Endothelial cell of umbilical vein (primary cell): ENCODE measurements around the gene FMO2. TPM values are rescaled to one million over a fixed set of nuclear protein-coding genes. Genes with fewer than 3 reads are reported as not detected.

ENCODE experiments used
- BruUV-seq: library from RNA; stranded (reverse); fragments of 400-500 nt; replicated peaks from 2 replicates; lab custom pipeline; 2021; lab: Mats Ljungman, UMichigan
- CTCF ChIA-PET: fragments of 300-600, 350-600 bp; sonication (Branson Sonifier 250); formaldehyde crosslinking; loops from one replicate; lab custom pipeline; 2021; ENCODE audit warnings: antibody characterized with exemption, inconsistent platforms; lab: Charles Lee
- POLR2A ChIA-PET: fragments of 300-600, 350-600 bp; sonication (Branson Sonifier 250); formaldehyde crosslinking; loops from one replicate; lab custom pipeline; 2021; ENCODE audit warnings: antibody characterized with exemption, inconsistent platforms; lab: Charles Lee
- DNase-seq: peaks from one replicate; pipeline ENCODE4 v3.0.0-alpha.2; 2011; ENCODE audit warnings: low read depth, low spot score
- FAIRE-seq: peaks from 2 replicates; lab custom pipeline; 2011; peaks lifted over from hg19 to GRCh38; lab: Jason Lieb, UNC
- H2AFZ ChIP-seq: 2 replicates; pipeline ENCODE4 v1.6.0; 2012; ENCODE audit warnings: low read depth, low read length, control low read depth, inconsistent platforms
- H3K27ac ChIP-seq: 2 replicates; pipeline ENCODE4 v1.5.1; 2011; ENCODE audit warnings: low read depth, mild to moderate bottlenecking, control low read depth, low read length, moderate library complexity; ENCODE audit not compliant: insufficient read depth
- H3K27me3 ChIP-seq, 2 experiments: 2 replicates each; pipeline versions ENCODE4 v1.6.0 to v1.6.1; 2011; ENCODE audit warnings: low read length in 2 of 2, mixed read lengths in 1 of 2; ENCODE audit not compliant: control insufficient read depth in 2 of 2, insufficient read depth in 2 of 2
- H3K36me3 ChIP-seq, 2 experiments: 2 replicates in 1 of 2; 3 replicates in 1 of 2; pipeline ENCODE4 v1.5.1; 2011; ENCODE audit warnings: low read length in 2 of 2, mild to moderate bottlenecking in 1 of 2, moderate library complexity in 1 of 2; ENCODE audit not compliant: control insufficient read depth in 2 of 2, insufficient read depth in 2 of 2; ENCODE audit errors: extremely low read depth in 1 of 2
- H3K4me1 ChIP-seq: 3 replicates; pipeline ENCODE4 v1.5.1; 2011; ENCODE audit warnings: mild to moderate bottlenecking, low read length; ENCODE audit not compliant: control insufficient read depth, insufficient read depth; ENCODE audit errors: extremely low read depth
- H3K4me2 ChIP-seq: 2 replicates; pipeline ENCODE4 v1.6.1; 2011; ENCODE audit warnings: low read length, control low read depth, mixed read lengths; ENCODE audit not compliant: insufficient read depth
- H3K4me3 ChIP-seq, 3 experiments: fragments of 200-600 bp in 1 of 3; sonication (generic), shearing (Covaris generic) in 1 of 3; replicated peaks in 1 of 3; 2 replicates each; pipeline ENCODE4 v1.5.1; 2011 to 2016; ENCODE audit warnings: control low read depth in 3 of 3, low read length in 3 of 3, mild to moderate bottlenecking in 2 of 3, inconsistent platforms in 1 of 3, low read depth in 1 of 3, moderate library complexity in 1 of 3; ENCODE audit not compliant: insufficient read depth in 1 of 3
- H3K79me2 ChIP-seq: 2 replicates; pipeline ENCODE4 v1.6.0; 2012; ENCODE audit warnings: low read length, inconsistent platforms; ENCODE audit not compliant: control insufficient read depth, insufficient read depth
- H3K9ac ChIP-seq: replicated peaks from 2 replicates; pipeline ENCODE3; 2011; ENCODE audit warnings: low read length, control low read depth; ENCODE audit not compliant: insufficient read depth; ENCODE audit errors: extremely low read depth
- H3K9me1 ChIP-seq: replicated peaks from 3 replicates; pipeline ENCODE4 v1.6.0; 2011; ENCODE audit warnings: mild to moderate bottlenecking, low read length; ENCODE audit not compliant: control insufficient read depth, insufficient read depth; ENCODE audit errors: extremely low read depth
- H3K9me3 ChIP-seq: replicated peaks from 2 replicates; pipeline ENCODE4 v1.5.1; 2012; ENCODE audit warnings: low read length, inconsistent platforms; ENCODE audit not compliant: control insufficient read depth, insufficient read depth
- H4K20me1 ChIP-seq: replicated peaks from 2 replicates; pipeline ENCODE3; 2011; ENCODE audit warnings: mild to moderate bottlenecking, low read length; ENCODE audit not compliant: control insufficient read depth, insufficient read depth; ENCODE audit errors: extremely low read depth
- CTCF ChIP-seq, 2 donors: IDR thresholded peaks; 1 replicate in 1 of 2; 2 replicates in 1 of 2; pipeline ENCODE4 v1.5.1; 2011; ENCODE audit warnings: low read length in 2 of 2, mild to moderate bottlenecking in 2 of 2, moderate library complexity in 2 of 2, control low read depth in 1 of 2, inconsistent platforms in 1 of 2, low read depth in 1 of 2; ENCODE audit not compliant: insufficient read depth in 1 of 2; ENCODE audit errors: extremely low read depth in 1 of 2
- EZH2 ChIP-seq: IDR thresholded peaks from 2 replicates; pipeline ENCODE4 v1.6.1; 2012; ENCODE audit warnings: borderline replicate concordance, low read depth, mild to moderate bottlenecking, moderate library complexity, low read length, inconsistent platforms; ENCODE audit not compliant: severe bottlenecking
- FOS ChIP-seq: IDR thresholded peaks from 2 replicates; pipeline ENCODE4 v1.6.1; 2011; ENCODE audit warnings: mild to moderate bottlenecking, low read length, moderate library complexity, borderline replicate concordance; ENCODE audit not compliant: insufficient read depth
- GATA2 ChIP-seq: IDR thresholded peaks from 2 replicates; pipeline ENCODE4 v1.7.0; 2011; ENCODE audit warnings: low read depth, mild to moderate bottlenecking, moderate library complexity, mixed read lengths, low read length; ENCODE audit not compliant: insufficient read length, insufficient read depth
- JUN ChIP-seq: IDR thresholded peaks from 2 replicates; pipeline ENCODE4 v1.6.1; 2011; ENCODE audit warnings: borderline replicate concordance, low read depth; ENCODE audit not compliant: insufficient read length, insufficient read depth
- MAX ChIP-seq: IDR thresholded peaks from 2 replicates; pipeline ENCODE4 v1.6.1; 2011; ENCODE audit not compliant: insufficient read depth, insufficient read length
- MYC ChIP-seq: IDR thresholded peaks from one replicate; pipeline ENCODE4 v1.6.1; 2011; ENCODE audit warnings: mild to moderate bottlenecking, low read depth, low read length
- POLR2A ChIP-seq: IDR thresholded peaks from 2 replicates; pipeline ENCODE4 v1.6.1; 2012; ENCODE audit warnings: low read depth, mild to moderate bottlenecking, control low read depth, low read length
- POLR2AphosphoS5 ChIP-seq: IDR thresholded peaks from 2 replicates; pipeline ENCODE4 v1.6.1; 2012; ENCODE audit warnings: low read depth, mild to moderate bottlenecking, control low read depth, low read length, moderate library complexity; ENCODE audit not compliant: insufficient read depth
- dilution Hi-C: fragments of 300-500 bp; cut with MboI; formaldehyde crosslinking; loops from one replicate; pipeline ENCODE4 v1.15.0; 2019; ENCODE audit warnings: low sequenced_read_pairs; ENCODE audit not compliant: extremely low pct_ligation_motif_present
- intact Hi-C: fragments of 100-400 bp; cut with micrococcal nuclease; formaldehyde crosslinking; loops from one replicate; pipeline ENCODE4 v1.10.0; 2022
- polyA plus RNA-seq, 4 experiments: library from polyadenylated mRNA; depleted of rRNA in 3 of 4; stranded (reverse) in 3 of 4; unstranded in 1 of 4; fragments of >200 nt; gene quantifications; 2 replicates each; pipeline versions ENCODE4 v1.2.1 to v1.2.3, GENCODE V29; 2011 to 2012; ENCODE audit warnings: missing spikeins in 1 of 4
- total RNA-seq: library from RNA; stranded (reverse); gene quantifications from 2 replicates; pipeline ENCODE4 v1.2.3, GENCODE V29; 2021

FMO2 gene
- total and polyA plus RNA-seq, 2 donors (not counting 3 experiments of a cell fraction or from before 2014, with no cell fraction given) = not detected

DNA sequence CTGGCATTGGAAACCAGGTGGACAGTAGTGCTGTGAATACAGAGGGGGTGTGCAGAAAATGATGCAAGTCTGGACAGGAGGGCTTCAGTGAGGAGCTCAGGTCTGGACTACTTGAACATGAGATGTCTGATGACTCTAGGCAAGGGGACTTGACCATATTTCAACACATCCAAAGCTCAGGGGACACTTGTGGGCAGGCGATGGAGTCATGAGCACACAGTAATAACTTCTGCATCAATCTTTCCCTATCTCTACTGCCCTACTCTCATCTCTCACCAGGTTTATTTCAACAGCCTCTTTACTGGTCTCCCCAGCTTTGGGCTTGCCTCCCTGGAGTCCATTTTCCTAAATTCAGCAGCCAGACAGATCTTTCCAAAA is 21.9 kb downstream of the FMO2 start:
- Histone ChIP-seq H3K9me1 (no peaks in the 10 kb centered on the region), H3K9ac (no peak overlapping the region), H3K4me2 (no peak overlapping the region), H3K27me3 (no peaks in the 10 kb centered on the region), H3K9me3 (no peaks in the 10 kb centered on the region), H3K79me2 (no peaks in the 10 kb centered on the region), H3K4me1 (no peaks in the 10 kb centered on the region), H4K20me1 (no peaks in the 10 kb centered on the region), H3K4me3 (no peak overlapping the region), H2AFZ (no peak overlapping the region), H3K36me3 (no peaks in the 10 kb centered on the region), H3K27ac (no peak overlapping the region)
- no peak for TF ChIP-seq EZH2
- no peak for TF ChIP-seq CTCF (IDR thresholded peaks at IDR 0.05; ENCODE audit: extremely low read depth in 1 of 2, insufficient read depth in 1 of 2, low read depth in 1 of 2, low read length in 2 of 2)
- no peak for TF ChIP-seq MYC
- TF ChIP-seq POLR2AphosphoS5 = no peak
- TF ChIP-seq FOS = no peak
- TF ChIP-seq GATA2 = no peak
- TF ChIP-seq JUN = no peak
- no peak for TF ChIP-seq MAX
- TF ChIP-seq POLR2A = no peak
- intact Hi-C loops (no loop called here), dilution Hi-C loops (no loop called here)
- no TSS peak for BruUV-seq
- ChIA-PET CTCF (interaction anchor here (1.4 to 1.6 kb wide), 2 partner anchors 18 to 39 kb away, joined by 4 read pairs; no protein-coding TSS in a partner anchor), POLR2A (no interaction called here)
- DNase-seq = no peak
- FAIRE-seq = no peak
